Measurements from ENCODE around the gene HSPB7.

GRCh38 chr1:15969321-15969880 lies 48.4 kb downstream of the HSPB7 start:
- no peak for TF ChIP-seq CTCF (IDR thresholded peaks at IDR 0.05)
- no peak for TF ChIP-seq POLR2A (IDR thresholded peaks at IDR 0.05)
